HG03175 (cell line): ENCODE data around the gene ZMYM2.

Source experiments
- ATAC-seq: cut with Tn5 transposase; IDR thresholded peaks from one replicate; pipeline ENCODE4 v1.9.1; 2021; ENCODE audit warnings: mild to moderate bottlenecking, moderate library complexity; ENCODE audit not compliant: unreplicated experiment

Gene ZMYM2

DNA sequence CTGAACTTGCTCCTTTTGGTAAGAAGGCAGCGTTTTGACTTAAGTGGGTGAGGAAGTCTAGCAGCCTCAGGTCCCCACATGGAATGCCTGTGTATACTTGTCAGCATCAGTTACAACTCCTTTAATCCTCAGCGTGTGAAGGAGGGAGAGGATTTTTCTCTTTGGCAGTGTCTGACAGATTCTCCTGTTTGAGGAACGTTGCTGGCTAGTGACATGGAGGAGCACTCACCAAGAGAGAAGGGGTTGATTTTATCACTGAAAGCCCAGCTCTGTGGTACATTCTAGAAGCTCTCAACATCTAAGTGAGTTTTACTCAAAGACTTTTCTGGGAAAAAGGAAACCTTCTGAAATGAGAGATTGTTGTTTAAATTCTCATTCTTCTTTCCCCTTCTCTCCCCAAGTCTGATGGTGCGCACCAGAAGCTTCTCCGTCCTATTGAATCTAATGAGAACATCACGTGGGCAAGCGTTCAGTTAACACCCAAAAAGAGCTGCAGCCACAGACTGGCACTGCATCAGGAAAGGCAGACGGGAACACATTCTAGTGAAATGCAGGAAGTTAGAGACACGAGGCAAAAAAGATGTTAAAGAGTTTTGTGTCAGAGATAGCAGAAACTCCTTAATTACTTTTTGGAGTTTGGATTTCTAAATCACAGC lies 144.1 kb downstream of the ZMYM2 start:
- ATAC-seq, result no peak

GRCh38 chr13:20105161-20105689 lies 146.7 kb downstream of the ZMYM2 start:
- ATAC-seq, result no peak

DNA sequence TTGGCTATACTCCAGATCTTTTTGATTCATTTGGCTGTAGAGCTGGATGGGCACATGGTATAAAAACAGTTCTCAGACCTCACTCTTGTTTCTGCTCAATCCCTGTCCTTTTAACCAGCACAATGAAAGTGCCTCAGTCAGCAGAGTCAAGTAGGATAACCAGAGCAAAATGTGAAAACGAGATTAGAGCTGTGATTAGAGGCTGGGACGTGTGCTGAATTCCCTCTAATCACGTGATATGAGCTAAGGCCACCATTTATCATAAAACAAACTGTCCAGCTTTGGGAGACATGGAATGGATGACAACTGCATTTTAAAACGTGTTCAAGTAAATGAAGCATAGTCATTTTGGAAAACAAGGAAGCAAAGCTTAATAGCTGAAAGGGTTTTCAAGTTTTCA lies 148.2 kb downstream of the ZMYM2 start:
- no peak for ATAC-seq

GRCh38 chr13:20109037-20109436 lies 150.5 kb downstream of the ZMYM2 start:
- no peak for ATAC-seq

DNA sequence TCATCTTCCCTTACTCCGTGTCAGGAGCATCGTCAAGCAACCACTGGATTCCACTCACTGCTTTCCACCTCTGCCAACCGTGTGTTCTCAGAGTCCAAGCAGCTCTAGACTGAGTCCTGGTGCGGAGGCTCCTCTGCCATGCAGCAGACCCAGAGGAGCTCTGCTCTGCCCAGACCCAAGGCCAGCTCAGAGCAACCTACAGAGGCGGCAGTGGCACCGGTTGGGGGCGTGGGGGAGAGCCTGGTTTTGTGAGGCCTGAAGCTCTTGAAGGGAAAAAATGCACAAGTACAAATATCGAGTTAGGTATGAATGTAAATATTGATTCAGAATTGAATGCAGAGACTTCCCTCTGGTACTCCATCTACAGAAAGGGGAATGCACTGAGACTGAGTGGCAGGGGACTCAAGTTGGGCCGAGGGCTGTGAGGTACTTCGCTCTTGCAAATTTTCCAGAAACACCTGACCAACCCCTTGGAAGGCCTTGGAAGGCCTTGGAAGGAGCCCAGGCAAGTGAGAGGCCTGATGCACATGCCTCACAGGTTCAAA lies 155.6 kb downstream of the ZMYM2 start:
- ATAC-seq, result no peak

DNA sequence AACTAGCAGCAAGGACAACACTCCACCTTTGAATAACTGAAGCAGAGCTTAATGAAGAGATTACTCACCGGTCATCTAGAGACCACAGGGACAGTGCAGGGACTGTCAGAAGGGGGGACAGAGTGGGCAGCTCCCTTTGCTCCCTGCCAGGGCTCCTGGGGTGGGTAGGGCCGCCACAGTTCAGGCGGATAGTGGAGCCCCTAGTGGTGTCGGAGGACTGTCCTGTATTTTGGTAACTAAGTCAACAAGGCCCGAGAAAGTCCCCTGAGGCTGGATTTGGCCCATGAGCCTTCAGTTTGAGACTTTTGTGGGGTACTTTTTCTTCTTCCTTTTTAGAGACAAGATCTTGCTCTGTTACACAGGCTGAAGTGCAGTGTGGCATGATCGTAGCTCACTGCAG lies 157.7 kb downstream of the ZMYM2 start:
- no peak for ATAC-seq

GRCh38 chr13:20118268-20119140 lies 160.0 kb downstream of the ZMYM2 start:
- no peak for ATAC-seq

- no peak for ATAC-seq
Observed at GRCh38 chr13:20119960-20120359, 161.4 kb downstream of the ZMYM2 start.

DNA sequence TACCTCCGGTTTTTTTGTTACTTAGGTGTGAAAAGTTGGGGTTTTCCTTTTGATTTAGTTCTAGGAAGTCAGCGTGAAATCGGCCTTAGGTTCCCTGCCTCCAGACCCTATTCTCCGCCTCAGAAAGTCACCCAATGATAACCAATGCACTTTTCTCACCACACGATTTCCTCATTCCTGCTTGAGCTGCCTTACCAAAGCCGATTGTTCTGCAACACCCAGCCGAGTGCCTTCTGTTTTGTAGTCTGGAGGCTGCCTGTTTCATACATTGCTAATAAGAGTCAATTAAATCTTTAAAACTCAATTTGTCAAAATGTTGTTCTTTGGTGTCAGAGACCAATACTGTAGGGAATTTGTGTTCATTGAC lies 162.6 kb downstream of the ZMYM2 start:
- ATAC-seq, result no peak

DNA sequence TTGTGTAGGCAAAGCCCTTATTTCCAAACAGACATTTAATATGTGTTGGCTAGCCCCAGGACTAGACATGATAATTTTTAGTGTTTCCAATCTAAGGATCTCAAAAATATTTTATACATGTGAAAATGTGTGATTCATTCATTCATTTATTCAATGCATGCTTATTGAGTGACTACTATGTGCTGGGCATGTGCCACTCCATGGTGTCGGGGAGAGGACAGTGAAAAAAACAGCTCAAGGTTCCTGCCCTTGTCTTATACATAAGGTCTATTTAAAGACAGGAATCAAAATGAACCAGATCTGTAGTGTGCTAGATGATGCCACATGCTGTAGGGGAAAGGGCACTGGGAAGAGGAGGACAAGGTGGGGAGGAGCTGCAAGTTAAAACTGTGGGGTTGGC lies 165.8 kb downstream of the ZMYM2 start:
- ATAC-seq, result no peak

DNA sequence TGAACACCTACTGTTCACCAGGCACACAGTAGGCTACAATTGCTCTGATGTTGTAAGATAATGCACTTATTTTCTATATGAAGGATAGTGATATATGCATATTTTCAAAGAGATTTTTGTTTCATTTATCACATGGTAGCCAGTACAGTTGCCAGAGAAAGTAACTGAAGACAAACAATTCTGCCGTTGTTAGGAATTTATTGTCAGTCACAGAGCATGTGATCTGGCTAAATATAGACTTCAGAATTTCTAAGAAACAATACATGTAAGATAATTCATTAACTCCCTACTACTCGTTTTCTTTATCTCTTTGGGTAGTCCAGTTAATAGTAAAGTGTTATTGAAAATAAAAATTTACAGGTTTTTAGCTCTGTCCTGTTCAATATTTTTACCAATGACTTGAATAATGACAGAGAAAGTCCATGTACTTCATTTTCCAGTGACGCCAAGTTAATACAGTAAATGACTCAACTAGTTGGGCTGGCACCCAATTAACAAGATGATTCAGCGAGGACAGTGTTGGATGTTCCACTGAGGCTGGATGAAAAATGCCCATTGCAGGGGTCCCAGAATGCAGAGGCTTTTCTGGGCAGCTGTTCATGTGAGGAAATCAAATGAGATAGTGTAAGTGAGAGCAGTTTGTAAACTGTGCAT lies 166.7 kb downstream of the ZMYM2 start:
- no peak for ATAC-seq

- ATAC-seq, result no peak
Observed at GRCh38 chr13:20125783-20126165, 167.2 kb downstream of the ZMYM2 start.

DNA sequence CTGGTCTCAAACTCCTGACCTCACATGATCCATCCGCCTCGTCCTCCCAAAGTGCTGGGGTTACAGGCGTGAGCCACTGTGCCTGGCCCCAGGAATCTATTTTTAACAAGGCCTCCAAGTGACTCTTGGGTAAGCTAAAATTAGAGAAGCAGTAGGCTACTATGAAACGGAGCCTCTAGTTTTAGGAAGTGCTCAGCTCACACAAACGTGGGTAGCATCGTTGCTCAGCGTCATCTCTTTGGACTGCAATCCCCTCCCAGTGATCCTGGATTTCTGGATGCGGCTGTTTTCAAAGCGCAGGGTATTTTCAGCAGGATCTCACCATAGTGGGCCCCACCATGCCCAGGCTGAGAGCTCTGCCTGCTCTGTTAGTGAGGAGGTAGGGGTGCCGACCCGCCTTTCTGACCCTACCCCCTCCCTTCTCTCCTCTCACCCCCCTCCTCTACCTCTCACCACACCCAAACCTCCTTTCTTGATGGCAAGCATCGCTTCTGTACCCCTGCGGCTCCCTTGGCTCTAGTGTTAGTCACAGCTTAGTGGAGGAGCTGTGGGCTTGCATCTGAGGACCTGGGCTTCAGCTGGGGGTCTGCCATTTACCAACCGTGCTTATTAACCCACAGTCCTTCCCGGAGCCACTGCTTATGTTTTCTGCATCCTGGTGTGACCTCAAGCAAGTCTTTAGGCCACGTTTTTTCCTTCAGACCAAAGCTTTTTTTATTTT lies 168.2 kb downstream of the ZMYM2 start:
- no peak for ATAC-seq

GRCh38 chr13:20127262-20127561 lies 168.7 kb downstream of the ZMYM2 start:
- peak; percentile 15 for ATAC-seq

- ATAC-seq, result peak; percentile 63
Observed at GRCh38 chr13:20127562-20128458, 169.3 kb downstream of the ZMYM2 start.

DNA sequence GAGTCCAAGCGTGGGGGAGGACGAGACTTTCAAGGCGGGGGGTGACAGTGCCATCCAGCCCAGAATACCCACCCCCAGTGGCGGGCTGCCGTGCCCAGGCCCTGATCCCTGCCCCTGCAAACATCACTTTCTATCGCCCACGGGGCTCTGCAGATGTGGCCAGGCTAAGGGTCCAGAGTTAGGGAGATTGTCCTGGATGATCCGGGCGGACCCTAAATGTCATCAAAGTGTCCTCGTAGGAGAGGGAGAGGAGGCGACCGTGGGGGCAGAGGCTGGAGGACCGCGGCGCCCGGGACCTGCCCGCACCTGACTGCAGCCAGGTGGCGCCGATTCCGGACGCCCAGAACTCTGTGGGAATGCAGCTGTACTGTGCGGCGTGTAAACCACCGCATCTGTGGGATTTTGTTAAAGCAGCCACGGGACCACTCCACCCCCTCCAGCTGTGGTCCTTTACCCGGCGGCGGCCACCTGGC lies 170.0 kb downstream of the ZMYM2 start:
- ATAC-seq, result no peak

- ATAC-seq, result no peak
Observed at GRCh38 chr13:20129076-20129475, 170.5 kb downstream of the ZMYM2 start.

GRCh38 chr13:20130012-20130411 lies 171.5 kb downstream of the ZMYM2 start:
- ATAC-seq, result no peak

GRCh38 chr13:20130652-20131051 lies 172.1 kb downstream of the ZMYM2 start:
- ATAC-seq, result no peak
